Central memory CD4-positive, alpha-beta T cell (primary cell): ENCODE measurements around the gene LNP1.
"Not testable (repeated sequence)": the region's sequence is repeated elsewhere in the genome, so short reads cannot be mapped to it uniquely, and the experiment has no call there.

Experiments
- DNase-seq: peaks from one replicate; pipeline ENCODE4 v3.0.0; 2022
- total RNA-seq, 3 experiments: gene quantifications; one replicate each; lab custom pipeline; 2026; lab: John Stamatoyannopoulos, UW

Gene LNP1, protein sequence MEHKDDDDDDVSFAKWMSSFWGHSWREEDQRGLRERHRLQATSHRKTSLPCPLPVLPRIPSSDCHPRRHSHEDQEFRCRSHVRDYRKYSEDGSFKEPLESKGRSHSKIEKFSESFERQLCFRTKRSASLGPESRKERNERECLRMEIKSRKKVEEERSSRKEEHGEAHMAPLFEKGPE
- 0.71 to 3.1 (median 1.9) reads per million in 3 experiments for total RNA-seq

DNA sequence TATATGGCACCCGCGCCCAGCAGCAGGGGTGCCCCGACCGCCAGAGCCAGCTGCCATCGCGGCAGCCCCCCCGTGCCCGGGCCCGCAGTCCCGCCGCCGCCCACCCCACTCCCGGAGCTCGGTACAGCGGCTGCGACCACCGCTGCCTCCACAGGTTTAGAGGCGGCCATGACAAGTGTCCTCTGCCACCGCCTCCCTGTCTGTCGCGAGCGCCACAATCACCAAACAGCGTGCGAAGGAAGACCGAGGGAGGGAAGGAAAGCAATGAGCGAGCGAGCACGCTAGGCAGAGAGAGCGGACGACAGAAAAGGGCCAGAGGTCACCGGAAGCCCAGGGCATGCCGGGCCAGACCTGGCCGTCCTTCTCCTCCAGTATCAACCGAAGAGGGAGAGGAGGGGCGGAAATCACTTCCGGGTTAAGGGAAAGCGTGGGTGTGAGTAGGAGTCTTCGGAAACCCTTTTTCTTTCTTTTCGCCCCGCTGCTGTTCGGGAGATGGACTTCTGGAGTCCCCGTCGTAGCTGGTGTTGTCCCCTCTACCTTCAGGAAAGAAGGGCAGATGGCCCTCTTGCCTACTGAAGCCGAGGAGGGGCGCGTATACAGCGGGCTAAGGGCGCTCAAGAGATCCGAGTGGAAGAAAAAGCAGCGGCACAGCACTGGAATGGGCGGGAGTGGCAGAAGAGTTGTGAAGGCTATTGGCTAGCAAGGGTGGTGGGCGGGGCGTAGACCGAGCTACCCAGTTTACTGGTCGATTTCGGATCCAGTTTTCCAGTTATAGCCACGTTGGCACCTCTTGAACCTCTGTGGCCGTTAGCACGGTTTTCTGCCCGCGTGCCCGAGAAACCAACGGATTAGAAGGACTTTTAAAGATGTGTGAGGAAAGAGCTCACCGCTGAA, at the start of gene LNP1, which contains the start of gene TOMM70:
Gene LNP1 (plus strand): TSS at position 760 of the 894 bp plus-strand sequence. CDS start 28,191 bp downstream, outside the sequence.
Gene TOMM70 (minus strand): TSS at position 310 of the 894 bp plus-strand sequence. CDS start 140 bp downstream, at position 170.
- DNase-seq, result peak; percentile 93

DNA sequence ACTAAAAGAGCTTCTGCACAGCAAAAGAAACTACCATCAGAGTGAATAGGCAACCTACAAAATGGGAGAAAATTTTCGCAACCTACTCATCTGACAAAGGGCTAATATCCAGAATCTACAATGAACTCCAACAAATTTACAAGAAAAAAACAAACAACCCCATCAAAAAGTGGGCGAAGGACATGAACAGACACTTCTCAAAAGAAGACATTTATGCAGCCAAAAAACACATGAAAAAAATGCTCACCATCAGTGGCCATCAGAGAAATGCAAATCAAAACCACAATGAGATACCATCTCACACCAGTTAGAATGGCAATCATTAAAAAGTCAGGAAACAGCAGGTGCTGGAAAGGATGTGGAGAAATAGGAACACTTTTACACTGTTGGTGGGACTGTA, 49.6 kb upstream of the LNP1 start:
- not testable (repeated sequence) for DNase-seq

DNA sequence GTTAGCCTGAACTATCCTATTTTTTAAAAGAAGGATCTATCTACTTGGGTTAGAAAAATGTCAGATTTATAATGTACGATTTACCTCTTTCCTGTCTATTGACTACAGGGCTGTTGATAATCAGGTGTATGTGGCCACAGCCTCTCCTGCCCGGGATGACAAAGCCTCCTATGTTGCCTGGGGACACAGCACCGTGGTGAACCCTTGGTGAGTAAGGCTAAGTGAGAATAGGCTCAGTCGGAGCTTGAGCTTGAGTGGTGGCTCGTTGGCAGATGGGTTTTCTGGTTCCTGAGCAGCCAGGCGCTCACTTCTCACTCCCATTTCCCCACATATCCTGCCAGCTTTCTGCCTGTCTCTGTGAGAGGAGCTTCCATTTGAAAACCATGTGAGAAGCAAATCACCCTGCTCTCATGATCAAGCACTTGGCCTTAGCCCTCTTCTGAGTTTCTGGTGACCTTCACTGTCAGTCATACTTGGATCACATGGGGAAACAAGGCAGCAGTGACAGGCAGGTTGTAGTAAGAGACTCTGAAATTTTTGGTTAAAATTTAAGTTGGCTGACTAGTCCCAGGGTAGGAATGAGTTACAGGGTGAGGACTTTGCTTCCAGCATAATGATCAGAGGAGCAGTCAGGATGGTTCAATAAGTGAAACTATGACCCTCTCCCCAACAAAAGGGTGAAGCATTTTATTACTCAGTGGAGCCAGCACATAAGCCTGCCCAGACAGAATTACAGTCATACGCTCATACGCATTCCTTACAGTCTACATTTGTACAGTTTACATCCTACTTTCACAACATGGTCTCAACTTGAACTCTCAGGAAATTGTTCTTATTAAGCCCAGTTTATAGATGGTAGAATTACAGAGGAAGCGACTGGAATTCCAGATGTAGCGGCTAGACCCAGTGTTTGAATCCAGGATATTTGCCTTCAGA, 48.8 kb upstream of the LNP1 start:
- DNase-seq, result no peak

DNA sequence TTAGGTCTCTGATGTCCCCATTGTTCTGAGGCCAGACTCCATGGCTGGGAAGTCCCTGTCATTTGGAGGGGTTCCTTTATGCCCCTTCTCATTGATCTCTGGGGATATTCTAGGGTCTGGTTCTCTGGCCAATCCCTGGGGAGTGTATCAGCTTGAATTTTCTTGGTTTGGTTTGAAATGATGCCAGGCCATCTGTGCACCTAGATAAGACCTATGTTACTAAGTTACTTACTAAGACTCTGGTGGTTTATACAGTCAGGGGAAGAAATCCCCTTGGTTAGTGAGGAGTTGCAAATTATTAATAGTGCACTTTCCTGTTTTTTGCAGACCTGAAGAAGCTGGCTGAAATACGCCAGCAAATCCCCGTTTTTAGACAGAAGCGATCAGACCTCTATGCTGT, 46.5 kb upstream of the LNP1 start:
- no peak for DNase-seq

DNA sequence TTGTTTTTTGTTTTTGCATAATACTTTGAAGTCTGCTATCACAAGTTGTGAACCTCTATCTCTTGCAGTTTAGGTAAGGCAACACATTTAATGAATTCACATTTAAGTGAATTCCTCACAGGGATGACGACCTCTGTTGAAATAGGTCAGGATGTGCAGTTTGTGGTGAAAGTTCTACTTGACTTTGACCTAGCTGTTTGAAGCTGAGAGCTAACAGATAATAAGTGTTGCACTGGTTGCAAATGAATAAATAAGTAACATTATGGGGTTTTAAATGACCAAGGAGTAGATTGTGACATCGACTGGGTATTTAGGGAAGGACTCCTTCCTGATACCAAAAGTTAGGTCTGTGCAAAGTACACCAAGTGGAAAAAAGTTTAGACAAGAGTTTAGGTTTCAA, 42.9 kb upstream of the LNP1 start:
- no peak for DNase-seq

DNA sequence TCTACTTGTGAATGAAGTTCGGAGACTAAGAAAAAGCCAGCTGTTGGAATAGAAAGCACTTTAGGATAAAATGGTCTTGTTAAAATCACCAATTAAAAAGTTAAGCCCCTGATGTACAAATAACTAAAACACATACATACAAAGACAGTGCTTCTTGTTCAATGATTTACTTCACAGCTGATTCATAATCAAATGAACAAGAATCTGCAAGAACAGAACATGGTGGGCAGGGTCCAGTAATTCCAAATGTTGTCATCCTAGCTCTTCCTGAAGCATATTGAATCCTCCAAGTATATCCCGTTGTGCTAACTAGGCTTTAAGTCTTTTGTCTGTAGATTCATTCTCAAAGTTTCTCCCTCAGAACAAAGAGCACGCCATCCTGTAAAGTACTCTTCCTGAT, 42.3 kb upstream of the LNP1 start:
- DNase-seq, result no peak

DNA sequence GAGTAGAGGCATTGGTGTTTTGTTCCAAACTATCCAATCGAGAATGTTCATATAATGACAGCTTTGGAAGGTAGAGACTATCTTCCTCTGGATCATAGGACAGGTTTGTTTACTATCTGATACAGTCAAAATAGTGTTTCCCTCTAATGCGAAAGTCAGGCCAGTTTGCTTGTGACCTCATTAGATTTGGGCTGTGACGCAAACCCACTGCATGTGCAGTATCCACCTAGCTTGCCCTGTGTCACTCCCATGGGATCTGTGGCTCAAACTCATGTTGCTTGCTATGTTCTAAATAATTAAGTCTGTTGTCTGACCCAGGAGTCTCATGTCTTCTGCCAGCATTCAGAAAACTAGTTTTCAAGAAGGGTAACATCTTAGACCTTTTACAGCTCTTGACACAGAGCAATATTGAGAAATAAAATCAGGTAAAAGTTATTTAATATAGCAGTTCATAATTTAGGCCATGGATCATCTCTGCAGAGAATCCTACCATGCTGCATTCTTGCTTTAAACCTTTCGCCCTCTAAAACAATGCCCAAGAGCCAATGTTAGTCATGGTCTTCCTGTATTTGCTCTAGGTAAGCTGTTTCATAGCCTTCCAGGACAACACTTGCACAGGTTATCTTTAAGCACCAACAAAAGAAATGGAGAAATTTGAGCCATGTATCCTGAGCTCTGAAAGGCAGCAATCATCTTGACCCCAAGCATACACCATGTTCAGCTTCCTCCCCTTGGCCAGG, 40.4 kb upstream of the LNP1 start:
- DNase-seq, result no peak

DNA sequence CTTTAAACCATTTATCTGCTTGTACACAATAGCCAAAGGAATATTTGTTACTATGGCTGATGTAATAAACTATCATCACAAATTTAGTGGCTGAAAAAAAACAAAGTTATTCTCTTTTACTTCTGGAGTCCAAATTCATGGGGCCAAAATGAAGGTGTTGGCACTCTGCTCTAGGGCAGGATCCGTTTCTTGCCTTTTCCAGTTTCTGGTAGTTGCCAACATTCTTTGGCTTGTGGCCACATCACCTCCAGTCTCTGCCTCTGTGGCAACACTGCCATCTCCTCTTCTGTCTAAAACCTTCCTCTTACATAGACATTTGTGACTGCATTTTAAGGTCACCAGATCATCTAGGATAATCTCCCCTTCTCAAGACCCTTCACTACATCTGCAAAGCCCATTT, 39.4 kb upstream of the LNP1 start:
- DNase-seq, result no peak

DNA sequence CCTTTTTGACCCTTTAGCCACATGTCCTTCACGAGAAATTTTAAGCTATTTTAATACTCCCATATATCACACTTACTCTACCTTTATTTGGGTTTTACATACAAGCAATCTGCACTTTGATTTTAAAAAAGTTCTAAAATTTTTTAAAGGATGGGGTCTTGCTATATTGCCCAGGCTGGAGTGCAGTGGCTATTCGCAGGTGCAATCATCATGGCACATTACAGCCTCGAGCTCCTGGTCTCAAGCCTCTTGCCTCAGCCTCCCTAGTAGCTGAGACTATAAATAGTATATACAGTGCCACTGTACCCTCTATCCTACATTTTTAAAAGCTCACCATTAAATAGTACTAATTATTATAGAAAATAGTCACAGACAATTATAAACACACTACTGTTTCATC, 36.9 kb upstream of the LNP1 start:
- DNase-seq, result no peak

DNA sequence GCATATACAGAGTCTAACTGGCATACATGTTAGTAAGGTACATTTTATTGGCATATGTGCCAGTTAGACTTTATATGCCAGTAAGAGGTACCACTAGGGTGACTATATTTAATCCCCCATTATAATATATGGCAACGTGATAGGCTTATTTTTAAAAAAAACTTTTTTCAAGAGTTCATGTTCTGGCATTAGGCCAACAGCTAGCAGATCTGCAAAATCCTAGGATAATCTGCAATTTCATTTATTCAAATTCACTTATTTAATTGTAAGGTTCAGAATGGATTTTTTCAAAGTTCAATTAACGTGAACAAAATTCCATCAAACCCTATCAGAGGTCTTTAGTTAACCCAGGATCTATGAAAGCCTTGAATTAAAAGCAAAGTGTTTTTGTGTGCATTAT, 34.9 kb upstream of the LNP1 start:
- DNase-seq, result no peak

DNA sequence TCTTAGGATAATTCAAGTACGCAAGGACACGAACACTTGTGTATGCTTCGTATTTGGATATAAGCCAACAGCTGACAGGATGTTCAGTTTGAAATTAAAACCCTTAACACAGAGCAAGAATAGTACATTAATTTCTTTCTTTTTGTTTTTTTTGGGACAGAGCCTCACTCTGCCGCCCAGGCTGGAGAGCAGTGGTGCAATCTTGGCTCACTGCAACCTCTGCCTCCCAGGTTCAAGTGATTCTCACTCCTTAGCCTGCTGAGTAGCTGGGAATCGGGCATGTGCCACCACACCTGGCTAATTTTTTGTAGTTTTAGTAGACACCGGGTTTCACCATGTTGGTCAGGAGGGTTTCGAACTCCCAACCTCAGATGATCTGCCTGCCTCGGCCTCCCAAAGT, 32.9 kb upstream of the LNP1 start:
- DNase-seq, result no peak

DNA sequence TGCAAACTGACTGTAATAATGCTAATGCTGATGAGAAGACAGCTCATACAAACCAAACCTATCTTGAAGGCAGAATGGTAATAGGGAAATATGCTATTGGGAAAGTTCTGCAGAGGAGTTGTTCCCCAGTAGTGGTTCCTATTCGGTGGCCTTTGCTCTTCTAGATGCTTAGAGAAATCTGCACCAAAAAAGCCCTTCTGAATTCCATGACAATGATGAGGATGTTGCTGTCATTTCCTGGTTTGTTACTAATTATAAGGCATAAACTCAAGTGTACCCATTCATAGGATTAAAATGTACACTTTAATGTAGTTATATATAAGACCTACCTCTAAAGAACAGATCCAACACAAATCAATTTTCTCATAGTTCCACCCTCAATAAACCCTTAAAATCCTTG, 30.6 kb upstream of the LNP1 start:
- no peak for DNase-seq

DNA sequence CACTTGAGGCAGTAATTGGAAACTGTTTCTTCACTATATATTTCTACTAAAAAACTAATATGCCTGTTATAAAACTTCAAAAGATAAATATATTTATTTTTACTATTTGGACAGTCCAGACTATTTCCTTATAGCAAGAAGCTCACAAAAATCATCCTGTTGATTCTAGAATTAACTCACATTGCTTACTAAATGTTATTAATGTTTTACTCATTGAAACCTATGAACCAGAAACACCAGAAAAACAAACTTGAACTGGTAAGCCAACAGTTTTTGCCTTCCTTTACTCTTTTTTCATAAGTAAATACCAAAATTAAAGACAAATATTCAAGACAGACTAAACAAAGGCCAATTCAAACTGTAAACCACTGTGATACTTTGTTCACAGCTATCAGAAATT, 26.8 kb upstream of the LNP1 start:
- no peak for DNase-seq

DNA sequence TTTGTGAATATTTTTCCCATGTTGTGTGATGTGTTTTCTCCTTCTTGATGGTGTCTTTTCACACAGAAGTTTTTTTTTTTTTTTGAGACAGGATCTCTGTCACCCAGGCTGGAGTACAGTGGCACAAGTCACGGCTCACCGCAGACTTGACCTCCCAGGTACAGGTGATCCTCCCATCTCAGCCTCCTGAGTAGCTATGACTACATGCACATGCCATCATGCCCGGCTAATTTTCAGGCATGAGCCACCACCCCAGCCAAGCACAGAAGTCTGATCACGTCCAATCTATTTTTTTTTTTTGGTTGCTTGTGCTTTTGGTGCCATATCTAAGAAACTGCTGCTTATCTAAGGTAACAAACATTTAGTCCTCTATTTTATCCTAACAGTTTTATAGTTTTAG, 25.0 kb upstream of the LNP1 start:
- no peak for DNase-seq

DNA sequence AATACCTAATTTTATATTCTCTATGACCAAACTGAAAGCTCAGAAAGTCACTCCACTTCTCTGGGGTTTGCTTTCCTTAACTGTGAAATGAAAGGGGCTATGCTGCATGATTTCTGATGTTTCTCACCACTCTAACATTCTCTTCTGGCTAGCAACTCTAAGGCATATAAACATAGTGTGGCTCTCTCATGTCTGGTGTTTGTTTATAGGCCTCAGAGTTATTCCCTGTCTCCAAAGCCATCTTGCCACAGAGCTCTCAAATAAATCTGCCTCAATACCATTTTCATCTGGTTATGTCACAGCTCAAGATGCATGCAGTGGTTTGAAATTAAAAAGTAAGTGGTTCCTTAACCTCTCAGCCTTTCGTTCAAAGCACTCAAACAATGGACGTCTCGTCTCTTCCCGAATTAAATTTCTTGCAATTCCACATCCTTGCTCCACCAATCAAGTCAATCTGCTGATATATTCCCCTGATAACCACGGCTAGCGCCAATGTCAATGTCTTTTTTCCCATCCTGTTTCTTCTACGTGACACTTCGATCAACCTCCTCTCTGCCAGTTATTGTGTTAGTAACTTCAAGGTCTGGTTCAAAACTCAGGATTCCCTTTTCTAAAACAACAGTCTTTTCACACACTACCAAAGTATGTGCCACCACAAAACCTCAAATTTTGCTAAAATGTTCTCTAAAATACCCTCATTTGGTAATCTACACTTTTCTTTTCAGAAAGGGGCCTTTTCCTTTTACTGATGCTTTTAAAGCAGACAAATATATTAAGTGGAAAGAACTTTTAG, 16.4 kb upstream of the LNP1 start:
- DNase-seq, result no peak

DNA sequence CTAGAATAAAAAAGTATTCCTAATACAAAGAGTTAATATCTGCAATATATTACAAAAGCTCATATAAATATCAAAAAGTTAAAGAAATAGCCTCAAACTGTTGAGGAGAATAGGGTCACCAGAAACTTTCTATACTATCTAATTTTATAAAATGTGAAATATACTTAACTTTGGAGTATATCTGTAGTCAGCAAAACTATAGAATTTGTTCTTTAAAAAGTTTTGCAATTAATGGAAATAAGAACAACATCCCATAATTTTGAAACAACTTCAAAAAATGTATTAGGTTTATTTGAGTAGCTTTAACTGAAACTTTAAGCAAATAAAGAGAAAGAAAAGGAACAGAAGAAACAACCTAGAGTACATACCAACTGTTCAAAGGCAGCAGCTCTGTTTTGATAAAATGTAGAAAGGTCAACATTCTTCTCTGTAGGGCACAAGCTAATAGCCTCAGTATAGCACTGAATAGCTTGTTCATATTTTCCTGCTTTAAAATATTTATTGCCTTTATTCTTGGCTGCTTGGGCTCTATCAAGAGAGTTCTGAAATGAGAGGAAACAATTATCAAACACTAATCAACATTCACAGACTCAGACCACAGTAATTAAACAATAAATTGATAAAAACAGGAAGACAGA, 14.8 kb upstream of the LNP1 start:
- DNase-seq, result no peak

DNA sequence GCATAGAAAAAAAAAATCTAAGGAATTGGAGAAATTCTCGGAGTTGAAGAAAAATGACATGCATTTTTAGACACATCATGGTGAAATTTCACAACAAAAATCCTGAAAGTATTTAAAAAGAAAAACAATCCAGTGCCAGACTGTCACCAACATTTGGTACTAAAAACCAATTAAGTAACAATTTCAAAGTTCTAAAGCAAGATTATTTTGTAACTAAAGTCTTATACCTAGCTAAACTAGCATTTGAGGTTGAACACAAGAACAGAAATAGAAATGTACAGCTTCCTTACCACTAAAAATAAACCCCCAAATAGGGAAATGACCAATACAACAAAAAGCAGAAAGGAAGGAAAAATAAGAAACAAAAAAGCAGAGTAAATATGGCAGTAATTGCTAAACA, 12.3 kb upstream of the LNP1 start:
- DNase-seq, result no peak

DNA sequence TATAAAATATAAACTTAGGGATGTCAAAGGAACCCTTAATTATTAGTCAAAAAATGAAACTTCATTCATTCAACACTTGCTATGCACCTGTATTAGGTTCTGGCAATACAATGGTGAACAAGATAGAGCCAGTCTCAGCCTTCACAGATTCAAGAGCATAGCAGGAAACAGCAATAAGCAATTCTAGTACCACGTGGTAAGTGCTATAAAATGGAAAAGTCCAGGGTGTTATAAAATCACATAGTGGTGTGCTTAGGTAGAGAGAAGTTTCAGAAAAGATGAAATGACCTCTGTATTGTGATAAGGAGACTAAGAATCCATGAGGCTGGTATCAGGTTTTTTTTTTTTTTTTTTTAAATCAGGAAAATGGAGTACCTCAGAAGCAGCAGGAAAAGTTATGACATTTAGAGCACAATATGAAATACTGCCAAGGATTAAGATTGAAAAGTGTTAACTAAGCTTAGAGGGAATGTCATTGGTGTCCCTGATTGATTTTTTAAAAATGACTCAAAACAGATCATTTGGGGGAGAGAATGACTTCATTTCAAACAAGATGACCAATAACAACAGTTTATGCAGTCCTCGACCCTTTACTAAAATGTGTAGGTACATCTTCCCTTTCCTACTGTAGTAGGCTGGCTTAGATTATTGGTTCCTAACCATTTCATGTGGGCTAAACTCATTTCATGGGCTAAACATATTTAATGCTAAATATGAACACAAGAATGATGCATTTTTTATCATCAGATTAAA, 5.5 kb upstream of the LNP1 start:
- no peak for DNase-seq

DNA sequence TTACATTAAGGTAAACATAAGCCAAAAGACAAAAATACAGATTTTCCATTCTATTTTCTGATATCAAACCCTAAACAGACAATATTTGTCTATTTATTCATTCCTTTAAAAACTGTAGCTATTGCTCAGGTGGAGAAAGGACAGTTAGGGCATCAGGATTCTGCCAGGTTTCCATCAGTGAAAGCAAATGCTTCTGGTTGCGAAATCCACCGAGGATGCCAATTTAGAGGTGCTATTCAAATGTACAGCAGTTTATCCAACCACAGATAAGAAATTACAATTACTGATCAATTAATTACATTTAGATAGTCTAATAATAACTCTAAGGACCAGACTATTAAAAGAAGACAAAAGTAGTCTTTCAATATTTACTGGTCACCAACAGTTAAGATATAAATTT, 4.4 kb upstream of the LNP1 start:
- no peak for DNase-seq
